H1 (cell line): ENCODE measurements around the gene ARHGAP25. TPM values are rescaled to one million over a fixed set of nuclear protein-coding genes. Genes with fewer than 3 reads are reported as not detected.

Experiments used
- EZH2 ChIP-seq: fragments of 200-600 bp; sonication (generic); IDR thresholded peaks from 2 replicates; pipeline ENCODE4 v1.7.1; 2012; ENCODE audit warnings: low read depth, mild to moderate bottlenecking, moderate library complexity, low read length, inconsistent platforms; ENCODE audit not compliant: severe bottlenecking
- GABPA ChIP-seq: IDR thresholded peaks from 2 replicates; pipeline ENCODE4 v1.6.1; 2011; ENCODE audit warnings: mild to moderate bottlenecking, low read length, moderate library complexity, borderline replicate concordance; ENCODE audit not compliant: insufficient read depth
- RAD21 ChIP-seq, 2 experiments: IDR thresholded peaks in 1 of 2; conservative IDR thresholded peaks in 1 of 2; 2 replicates each; pipeline ENCODE4 v1.6.1; 2011; ENCODE audit warnings: low read depth in 2 of 2, low read length in 2 of 2, improper control_type of control experiment in 1 of 2, inconsistent platforms in 1 of 2, mild to moderate bottlenecking in 1 of 2, moderate library complexity in 1 of 2
- TEAD4 ChIP-seq: IDR thresholded peaks from 2 replicates; pipeline ENCODE4 v1.6.1; 2012; ENCODE audit warnings: low read depth, low read length, inconsistent platforms, mixed read lengths
- polyA plus RNA-seq, 7 experiments: library from polyadenylated mRNA; depleted of rRNA in 3 of 7; stranded (reverse) in 5 of 7; unstranded in 2 of 7; fragments of >200 nt in 5 of 7; fragments of 200-250 nt in 2 of 7; gene quantifications; 1 replicate in 5 of 7; 2 replicates in 1 of 7; 4 replicates in 1 of 7; pipeline versions ENCODE4 v1.2.1 to v1.2.3, GENCODE V29; 2011 to 2013; ENCODE audit warnings: missing spikeins in 2 of 7, mixed read lengths in 2 of 7
- total RNA-seq: library from RNA; stranded (reverse); fragmentation: NEBNext Ultra II Directional; extraction: Animal tissue kit (Norgen Biotek cat#: 25700); gene quantifications from 2 replicates; pipeline ENCODE4 v1.2.1, GENCODE V29; 2021

Gene ARHGAP25
- total and polyA plus RNA-seq, 2 of the 8 experiments (the other 6 are each of a cell fraction or from before 2014, with no cell fraction given) = 1.00 to 1.2 TPM

GRCh38 chr2:68715353-68716041 is 19.1 kb upstream of the ARHGAP25 start (continued):
- TF ChIP-seq TEAD4 (0 out of 2 replicates have a peak, but pooled peaks have one; percentile 18), RAD21 (IDR thresholded peaks at IDR 0.05 in 1 of 2, conservative IDR thresholded peaks at IDR 0.05 in 1 of 2; ENCODE audit: low read depth in 2 of 2, low read length in 2 of 2) (peak; percentile 81 to 85), EZH2 (no peak), GABPA (no peak)
- TF ChIP-seq, all 59 proteins: peak for 9
